CD4-positive, CD25-positive, alpha-beta regulatory T cell (primary cell): ENCODE measurements around the gene TMEM129. TPM values are rescaled to one million over a fixed set of nuclear protein-coding genes. Genes with fewer than 3 reads are reported as not detected.

Experiments used
- ATAC-seq, 2 donors: fragments of 150-1000 bp; cut with Tn5 transposase; one replicate each; pipeline ENCODE4 v1.10.0; 2021; ENCODE audit warnings: low read depth in 2 of 2, moderate number of reproducible peaks in 2 of 2, moderate library complexity in 1 of 2
- DNase-seq, 3 donors: peaks; one replicate each; pipeline versions ENCODE4 v3.0.0 to v3.0.0-alpha.2; 2012 to 2022; ENCODE audit warnings: mixed read lengths in 1 of 3
- H3K27ac ChIP-seq: one replicate; pipeline ENCODE4 v1.7.0; 2013; ENCODE audit warnings: mild to moderate bottlenecking, low read length; ENCODE audit not compliant: insufficient read depth, poor library complexity, severe bottlenecking
- H3K27me3 ChIP-seq: one replicate; pipeline ENCODE4 v1.7.0; 2013; ENCODE audit warnings: low read length; ENCODE audit not compliant: control insufficient read depth, insufficient read depth
- H3K36me3 ChIP-seq: one replicate; pipeline ENCODE4 v1.7.0; 2013; ENCODE audit warnings: mild to moderate bottlenecking, low read length, moderate library complexity; ENCODE audit not compliant: control insufficient read depth, insufficient read depth
- H3K4me1 ChIP-seq: 2 replicates; pipeline ENCODE4 v1.7.0; 2013; ENCODE audit warnings: mild to moderate bottlenecking, low read length; ENCODE audit not compliant: insufficient read depth, control insufficient read depth, poor library complexity, severe bottlenecking
- H3K4me3 ChIP-seq: one replicate; pipeline ENCODE4 v1.7.0; 2013; ENCODE audit warnings: low read depth, mild to moderate bottlenecking, low read length, moderate library complexity
- H3K9me3 ChIP-seq, 2 experiments: 1 replicate in 1 of 2; 2 replicates in 1 of 2; pipeline ENCODE4 v1.7.0; 2013; ENCODE audit warnings: low read length in 2 of 2, mild to moderate bottlenecking in 1 of 2, moderate library complexity in 1 of 2; ENCODE audit not compliant: control insufficient read depth in 2 of 2
- H3K27ac Mint-ChIP-seq, 3 donors: one replicate each; pipeline ENCODE4 v1.8.0; 2020 to 2022; ENCODE audit warnings: mild to moderate bottlenecking in 3 of 3, mixed read lengths in 3 of 3, moderate library complexity in 2 of 3
- H3K27me3 Mint-ChIP-seq: one replicate; pipeline ENCODE4 v1.8.0; 2022; ENCODE audit warnings: mild to moderate bottlenecking, mixed read lengths
- H3K36me3 Mint-ChIP-seq: one replicate; pipeline ENCODE4 v1.8.0; 2020; ENCODE audit warnings: mixed read lengths
- H3K4me1 Mint-ChIP-seq, 4 donors: one replicate each; pipeline ENCODE4 v1.8.0; 2020 to 2022; ENCODE audit warnings: mixed read lengths in 4 of 4, mild to moderate bottlenecking in 1 of 4
- H3K4me3 Mint-ChIP-seq, 4 donors: one replicate each; pipeline ENCODE4 v1.8.0; 2020 to 2022; ENCODE audit warnings: mild to moderate bottlenecking in 4 of 4, mixed read lengths in 4 of 4, moderate library complexity in 3 of 4
- H3K9me3 Mint-ChIP-seq, 7 donors: one replicate each; pipeline ENCODE4 v1.8.0; 2020 to 2022; ENCODE audit warnings: mixed read lengths in 7 of 7, mild to moderate bottlenecking in 3 of 7, moderate library complexity in 2 of 7
- polyA plus RNA-seq, 4 donors: library from polyadenylated mRNA; unstranded; fragments of 300-500 nt; fragmentation: Illumina TruSeq; gene quantifications; one replicate each; pipeline ENCODE4 v1.2.3, GENCODE V29; 2021
- total RNA-seq: library from RNA; stranded (reverse); gene quantifications from one replicate; pipeline ENCODE4 v1.2.3, GENCODE V29; 2022

The TMEM129 gene, protein sequence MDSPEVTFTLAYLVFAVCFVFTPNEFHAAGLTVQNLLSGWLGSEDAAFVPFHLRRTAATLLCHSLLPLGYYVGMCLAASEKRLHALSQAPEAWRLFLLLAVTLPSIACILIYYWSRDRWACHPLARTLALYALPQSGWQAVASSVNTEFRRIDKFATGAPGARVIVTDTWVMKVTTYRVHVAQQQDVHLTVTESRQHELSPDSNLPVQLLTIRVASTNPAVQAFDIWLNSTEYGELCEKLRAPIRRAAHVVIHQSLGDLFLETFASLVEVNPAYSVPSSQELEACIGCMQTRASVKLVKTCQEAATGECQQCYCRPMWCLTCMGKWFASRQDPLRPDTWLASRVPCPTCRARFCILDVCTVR
- total RNA-seq (19.6 TPM), polyA plus RNA-seq (10 to 100 TPM; 29.4 to 33.9 (median 31.0) TPM)

DNA sequence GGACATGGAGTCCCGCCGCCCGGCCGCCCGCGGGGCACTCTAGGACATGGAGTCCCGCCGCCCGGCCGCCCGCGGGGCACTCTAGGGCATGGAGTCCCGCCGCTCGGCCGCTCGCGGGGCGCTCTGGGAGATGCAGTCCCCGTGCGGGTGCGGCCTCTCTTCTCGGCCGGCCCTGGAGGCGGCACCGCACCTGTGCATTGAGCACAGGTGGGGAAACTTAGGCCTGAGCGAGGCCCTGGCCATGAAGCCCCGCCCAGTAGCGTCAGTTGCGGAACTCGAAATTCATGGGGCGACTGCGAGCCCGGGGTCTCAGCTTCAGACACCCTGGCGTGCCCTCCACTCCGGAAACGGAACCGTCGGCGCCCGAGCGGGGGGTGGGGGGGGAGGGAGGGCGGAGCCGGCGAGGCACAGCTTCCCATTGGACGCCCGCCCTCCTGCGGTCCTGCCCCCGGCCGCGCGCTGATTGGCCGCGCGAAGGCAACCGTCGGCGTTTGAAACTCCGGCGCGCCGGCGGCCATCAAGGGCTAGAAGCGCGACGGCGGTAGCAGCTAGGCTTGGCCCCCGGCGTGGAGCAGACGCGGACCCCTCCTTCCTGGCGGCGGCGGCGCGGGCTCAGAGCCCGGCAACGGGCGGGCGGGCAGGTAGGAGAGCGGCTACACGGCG, at the start of gene TMEM129, which contains the start of gene TACC3:
Gene TMEM129, minus strand, starts transcription at position 321 of the 663 bp plus-strand sequence. CDS start 486 bp downstream, outside the sequence.
Gene TACC3, plus strand, starts transcription at position 519 of the 663 bp plus-strand sequence. CDS start 1,901 bp downstream, outside the sequence.
- Mint-ChIP-seq H3K9me3 (peaks cover 0 to 1% (median 0%) of the 10 kb centered on the region in 7 donors), H3K36me3 (peaks cover 7% of the 10 kb centered on the region), H3K27me3 (no peaks in the 10 kb centered on the region), H3K4me3 (peak within 1 kb of the TSS; percentile 92 to 99 (median 95)), H3K4me1 (peaks cover 7 to 58% (median 32%) of the 10 kb centered on the region in 4 donors), H3K27ac (peak within 1 kb of the TSS; percentile 100)
- peaks cover 5% of the 10 kb centered on the region for H3K36me3 ChIP-seq
- peak within 1 kb of the TSS; percentile 89 for H3K27ac ChIP-seq
- H3K27me3 ChIP-seq: no peaks in the 10 kb centered on the region
- DNase-seq: peak; percentile 95 to 98 (median 97)
- H3K4me3 ChIP-seq: peak within 1 kb of the TSS; percentile 92
- H3K4me1 ChIP-seq: peaks cover 57% of the 10 kb centered on the region
- H3K9me3 ChIP-seq: no peaks in the 10 kb centered on the region
- peak; percentile 85 to 90 for ATAC-seq

DNA sequence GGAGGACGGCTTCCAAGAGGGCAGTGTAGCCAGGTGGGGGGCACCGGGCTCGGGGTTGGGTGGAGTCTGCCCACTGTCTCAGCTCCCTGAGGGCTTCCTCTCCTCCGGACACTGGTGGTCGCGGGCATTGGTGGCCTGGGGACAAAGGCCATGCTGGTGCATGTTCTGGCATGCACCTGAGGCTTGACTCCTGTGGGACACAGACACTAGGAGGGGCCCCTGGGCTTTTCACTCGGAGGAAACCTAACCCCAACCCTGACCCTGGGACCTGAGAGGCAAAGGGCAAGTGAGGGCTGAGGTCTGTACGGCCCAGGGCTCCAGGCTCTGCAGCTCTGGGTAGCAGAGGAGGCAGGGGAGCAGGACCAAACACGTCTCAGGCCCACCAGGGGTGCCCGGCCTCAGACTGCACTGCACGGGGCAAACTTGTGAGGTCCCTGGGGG, 49.7 kb upstream of the TMEM129 start:
- Histone ChIP-seq H3K36me3 (no peaks in the 10 kb centered on the region), H3K9me3 (no peaks in the 10 kb centered on the region), H3K27ac (no peak overlapping the region), H3K4me3 (no peak overlapping the region), H3K27me3 (no peaks in the 10 kb centered on the region), H3K4me1 (peaks cover 5% of the 10 kb centered on the region)
- H3K36me3 Mint-ChIP-seq: no peaks in the 10 kb centered on the region
- peaks cover 0 to 7% (median 0%) of the 10 kb centered on the region in 4 donors for H3K4me1 Mint-ChIP-seq
- ATAC-seq (no peak), DNase-seq (no peak)
- H3K4me3 Mint-ChIP-seq: no peak overlapping the region
- H3K9me3 Mint-ChIP-seq: no peaks in the 10 kb centered on the region
- H3K27me3 Mint-ChIP-seq: no peaks in the 10 kb centered on the region
- H3K27ac Mint-ChIP-seq: no peak overlapping the region

DNA sequence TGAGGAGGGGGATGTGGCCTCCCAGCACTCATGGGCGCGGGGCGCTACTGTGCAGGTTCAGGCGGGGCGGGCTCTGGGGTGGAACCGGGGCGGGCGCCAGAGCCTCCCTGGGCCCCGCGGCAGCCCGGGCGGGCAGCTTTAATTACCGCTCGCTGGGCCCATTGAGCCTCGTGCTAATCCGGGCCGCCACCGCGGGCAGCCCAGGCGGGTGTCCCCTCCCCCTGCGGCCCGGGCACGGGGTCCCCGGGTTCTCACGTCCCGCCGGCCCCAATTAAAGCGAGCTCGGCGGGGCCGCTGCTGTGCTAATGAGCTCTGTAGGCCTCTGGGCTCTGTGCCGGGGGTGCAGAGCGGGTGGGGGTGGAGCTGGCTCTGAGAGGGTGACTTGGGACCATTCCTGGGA, 49.1 kb upstream of the TMEM129 start:
- H3K9me3 Mint-ChIP-seq: no peaks in the 10 kb centered on the region
- no peak for ATAC-seq
- no peaks in the 10 kb centered on the region for H3K27me3 ChIP-seq

DNA sequence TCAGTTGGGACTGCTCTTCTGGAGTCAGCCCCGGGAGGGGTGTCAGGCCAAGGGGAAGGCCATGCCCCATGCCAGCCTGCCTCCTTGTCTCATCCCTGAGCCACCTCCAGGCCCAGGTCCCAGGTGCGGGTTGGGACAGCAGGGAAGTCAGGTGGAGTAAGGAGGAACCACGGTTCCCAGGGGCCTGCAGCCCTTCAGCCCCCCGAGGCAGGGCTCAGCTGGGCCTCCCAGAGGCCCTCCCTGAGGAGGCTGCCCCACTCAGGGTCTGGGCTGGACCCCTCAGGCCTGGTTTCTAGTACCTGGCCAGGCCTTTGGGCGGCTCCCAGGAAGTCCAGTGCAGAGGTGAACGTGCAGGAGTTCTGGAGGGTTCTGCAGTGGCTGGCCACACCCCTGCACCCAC, 48.6 kb upstream of the TMEM129 start:
- Histone ChIP-seq H3K4me1 (peaks cover 5% of the 10 kb centered on the region), H3K4me3 (no peak overlapping the region), H3K9me3 (no peaks in the 10 kb centered on the region), H3K36me3 (no peaks in the 10 kb centered on the region), H3K27ac (no peak overlapping the region), H3K27me3 (no peaks in the 10 kb centered on the region)
- ATAC-seq (no peak), DNase-seq (no peak)
- Mint-ChIP-seq H3K27me3 (peaks cover 5% of the 10 kb centered on the region), H3K9me3 (no peaks in the 10 kb centered on the region), H3K4me3 (no peak overlapping the region), H3K36me3 (no peaks in the 10 kb centered on the region), H3K4me1 (peaks cover 0 to 7% (median 0%) of the 10 kb centered on the region in 4 donors), H3K27ac (no peak overlapping the region)

More for the DNA sequence above, 49.1 kb upstream of the TMEM129 start:
- H3K4me1 ChIP-seq: peaks cover 5% of the 10 kb centered on the region
- DNase-seq: no peak
- no peak overlapping the region for H3K4me3 ChIP-seq
- H3K27ac ChIP-seq: no peak overlapping the region
- Mint-ChIP-seq H3K4me3 (no peak overlapping the region), H3K4me1 (peaks cover 0 to 7% (median 0%) of the 10 kb centered on the region in 4 donors), H3K27me3 (peaks cover 5% of the 10 kb centered on the region), H3K27ac (no peak overlapping the region), H3K36me3 (no peaks in the 10 kb centered on the region)
- no peaks in the 10 kb centered on the region for H3K9me3 ChIP-seq
- no peaks in the 10 kb centered on the region for H3K36me3 ChIP-seq

DNA sequence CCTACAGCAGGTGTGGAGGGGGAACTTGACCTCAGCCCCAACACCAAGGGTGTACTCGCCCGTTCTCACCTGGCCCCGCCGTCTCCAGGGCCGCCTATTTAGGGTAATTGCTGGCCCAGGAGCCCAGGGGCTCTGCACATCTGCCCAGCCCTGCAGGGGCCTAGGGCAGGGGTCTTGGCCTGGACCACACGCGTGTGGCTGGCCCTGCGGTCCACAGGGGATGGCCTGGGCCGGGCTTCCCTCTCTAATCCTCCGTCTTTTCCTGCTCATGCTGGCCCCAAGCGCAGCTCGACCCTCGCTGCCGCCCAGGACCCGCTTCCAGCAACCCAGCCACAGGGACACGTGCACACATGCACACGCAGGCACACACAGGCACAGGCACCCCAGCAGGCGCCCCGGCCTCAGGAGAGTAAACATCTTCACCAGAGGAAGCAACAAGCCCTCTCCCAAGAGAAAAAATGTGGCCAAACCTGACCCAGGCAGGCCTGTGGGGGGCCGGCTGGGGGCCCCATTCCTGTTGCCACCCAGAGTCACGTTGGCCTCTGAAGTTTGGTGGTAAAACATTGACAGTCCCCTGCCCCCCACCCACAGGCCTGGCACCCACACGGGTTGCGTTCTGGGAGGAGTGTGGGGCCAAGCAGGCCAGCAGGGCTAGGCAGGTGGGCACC, 47.4 kb upstream of the TMEM129 start:
- Histone ChIP-seq H3K27me3 (no peaks in the 10 kb centered on the region), H3K36me3 (no peaks in the 10 kb centered on the region), H3K4me3 (no peak overlapping the region), H3K4me1 (peaks cover 5% of the 10 kb centered on the region), H3K27ac (no peak overlapping the region), H3K9me3 (no peaks in the 10 kb centered on the region)
- Mint-ChIP-seq H3K4me3 (peak overlapping the region in 3 of 4 donors; percentile 39 to 87 (median 81)), H3K36me3 (no peaks in the 10 kb centered on the region), H3K27ac (no peak overlapping the region), H3K9me3 (no peaks in the 10 kb centered on the region), H3K4me1 (peaks cover 0 to 7% (median 0%) of the 10 kb centered on the region in 4 donors), H3K27me3 (peaks cover 11% of the 10 kb centered on the region)
- no peak for DNase-seq
- ATAC-seq: no peak

DNA sequence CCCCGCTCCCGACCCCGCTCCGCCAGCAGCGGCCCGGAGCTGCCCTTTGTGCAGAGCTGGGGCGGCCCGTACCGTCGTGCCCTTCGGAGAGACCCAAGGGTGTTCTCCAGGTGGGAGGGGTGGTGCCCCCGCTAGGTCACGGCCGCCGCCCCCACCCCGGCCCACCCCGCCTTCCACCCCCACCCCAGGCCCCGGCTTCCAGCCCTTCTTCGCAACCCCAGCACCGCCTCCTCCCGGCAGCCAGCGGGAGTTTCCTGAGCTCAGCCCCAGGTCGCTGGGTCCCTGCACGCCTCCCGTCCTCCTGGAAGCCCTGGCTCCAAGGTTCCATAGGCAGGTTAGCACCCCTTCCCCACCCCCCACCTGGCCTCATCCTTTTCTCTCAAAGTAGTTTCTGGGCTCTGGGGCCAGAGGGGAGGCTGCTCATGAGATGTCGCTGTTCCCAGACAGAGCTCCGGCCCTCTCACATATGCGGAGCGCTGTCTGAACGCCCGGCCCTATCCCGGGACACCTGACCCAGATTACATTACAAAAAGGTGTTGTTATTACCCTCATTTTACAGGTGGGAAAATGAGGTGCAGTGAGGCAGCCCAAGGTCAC, 46.7 kb upstream of the TMEM129 start:
- Histone ChIP-seq H3K36me3 (no peaks in the 10 kb centered on the region), H3K27ac (no peak overlapping the region), H3K4me3 (no peak overlapping the region), H3K27me3 (no peaks in the 10 kb centered on the region), H3K9me3 (no peaks in the 10 kb centered on the region), H3K4me1 (peaks cover 5% of the 10 kb centered on the region)
- peaks cover 0 to 7% (median 0%) of the 10 kb centered on the region in 4 donors for H3K4me1 Mint-ChIP-seq
- H3K4me3 Mint-ChIP-seq: peak overlapping the region in 2 of 4 donors; percentile 39 to 65
- peaks cover 11% of the 10 kb centered on the region for H3K27me3 Mint-ChIP-seq
- H3K36me3 Mint-ChIP-seq: no peaks in the 10 kb centered on the region
- DNase-seq (no peak), ATAC-seq (no peak)
- H3K9me3 Mint-ChIP-seq: no peaks in the 10 kb centered on the region
- H3K27ac Mint-ChIP-seq: no peak overlapping the region

DNA sequence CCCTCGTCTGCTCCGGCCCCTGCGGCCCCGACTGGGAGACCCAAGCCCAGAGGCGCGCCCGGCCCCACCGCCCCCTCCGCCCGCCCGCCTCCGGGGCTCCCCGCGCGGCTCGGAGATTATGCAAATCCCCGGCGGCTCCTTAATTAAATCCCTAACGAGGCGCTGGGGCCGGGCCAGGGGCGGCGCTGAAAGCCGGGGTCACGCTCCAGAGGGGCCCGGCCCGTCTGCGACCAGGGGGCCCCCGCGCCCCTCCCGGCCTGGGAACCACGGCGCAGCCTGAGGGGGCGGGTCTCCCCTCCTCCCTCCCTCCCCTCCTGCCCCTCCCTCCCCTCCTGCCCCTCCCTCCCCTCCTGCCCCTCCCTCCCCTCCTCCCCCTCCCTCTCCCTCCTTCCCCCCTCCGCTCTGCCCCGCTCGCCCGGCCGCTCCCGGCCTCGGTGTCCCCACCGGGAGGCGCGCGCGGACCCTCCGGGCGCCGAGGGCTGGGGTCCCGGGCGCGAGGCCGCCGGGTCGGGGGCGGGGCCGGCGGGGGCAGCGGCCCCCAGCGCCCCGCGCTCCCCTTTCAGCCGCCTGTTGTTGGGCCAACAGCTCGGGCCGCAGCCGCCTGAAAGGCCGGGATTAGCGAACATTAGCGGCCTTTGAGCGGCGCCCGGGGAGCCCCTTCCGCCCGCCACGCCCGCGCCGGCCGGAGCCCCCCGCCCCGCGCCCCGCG, 46.1 kb upstream of the TMEM129 start:
- peaks cover 5% of the 10 kb centered on the region for H3K4me1 ChIP-seq
- H3K4me3 ChIP-seq: no peak overlapping the region
- no peaks in the 10 kb centered on the region for H3K27me3 ChIP-seq
- H3K36me3 ChIP-seq: no peaks in the 10 kb centered on the region
- DNase-seq: no peak
- H3K9me3 ChIP-seq: no peaks in the 10 kb centered on the region
- peaks cover 11% of the 10 kb centered on the region for H3K27me3 Mint-ChIP-seq
- no peak overlapping the region for H3K27ac Mint-ChIP-seq
- H3K4me3 Mint-ChIP-seq: no peak overlapping the region
- H3K36me3 Mint-ChIP-seq: no peaks in the 10 kb centered on the region
- peaks cover 0 to 7% (median 0%) of the 10 kb centered on the region in 4 donors for H3K4me1 Mint-ChIP-seq
- no peak for ATAC-seq
- no peaks in the 10 kb centered on the region for H3K9me3 Mint-ChIP-seq
- H3K27ac ChIP-seq: no peak overlapping the region
